ENCODE measurements around the gene DNMT3B.
"Not testable (repeated sequence)": the region's sequence is repeated elsewhere in the genome, so short reads cannot be mapped to it uniquely, and the experiment has no call there.

Gene DNMT3B

DNA sequence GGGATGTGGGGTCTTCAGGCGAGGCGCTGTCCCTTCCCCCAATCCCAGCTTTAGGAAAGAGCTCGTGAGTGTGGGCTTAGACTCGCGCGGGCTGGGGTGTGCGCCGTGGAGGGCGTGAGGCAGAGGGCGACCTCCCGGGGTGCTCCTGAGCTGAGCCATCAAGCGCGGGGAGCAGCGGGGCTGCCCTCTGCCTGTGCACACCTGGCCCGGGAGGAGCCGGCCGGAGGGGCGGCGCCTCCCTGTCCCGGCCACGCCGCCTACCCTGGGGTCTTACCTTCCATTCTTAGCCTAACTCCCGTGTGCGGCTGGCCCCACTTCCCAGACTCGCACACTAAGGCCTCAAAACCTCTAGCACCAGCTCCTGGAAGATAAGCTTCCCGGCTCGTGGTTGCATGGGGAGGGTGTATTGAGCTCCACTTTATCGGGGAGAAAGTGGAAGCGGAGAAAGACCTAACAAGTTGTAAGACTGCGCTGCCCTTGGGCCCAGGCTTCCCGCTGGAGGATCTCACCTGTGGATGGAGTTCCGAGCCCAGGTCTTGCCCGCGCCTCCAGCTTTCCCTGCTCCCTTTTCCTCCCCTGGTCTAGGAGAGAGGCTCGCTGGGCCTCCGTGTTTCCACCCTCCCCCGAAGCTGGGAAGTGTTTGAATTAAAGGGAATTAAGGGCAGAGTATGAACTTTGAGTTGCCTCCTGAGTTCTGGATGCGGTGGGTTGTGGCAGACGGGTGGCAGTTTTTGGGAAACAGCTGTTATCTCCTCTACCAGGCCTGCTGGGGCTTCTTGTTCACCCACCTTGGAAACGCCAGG is 1.2 kb downstream of the DNMT3B start:
- no peak for DNase-seq

- DNase-seq = no peak
These were observed 2.1 kb downstream of the DNMT3B start for GRCh38 chr20:32764005-32764960.

GRCh38 chr20:32765230-32765875 is 3.2 kb downstream of the DNMT3B start:
- not testable (repeated sequence) for DNase-seq

- DNase-seq = no peak
These were observed 5.4 kb downstream of the DNMT3B start for GRCh38 chr20:32767418-32768198.

GRCh38 chr20:32772046-32772445 is 9.9 kb downstream of the DNMT3B start:
- no peak for DNase-seq

DNA sequence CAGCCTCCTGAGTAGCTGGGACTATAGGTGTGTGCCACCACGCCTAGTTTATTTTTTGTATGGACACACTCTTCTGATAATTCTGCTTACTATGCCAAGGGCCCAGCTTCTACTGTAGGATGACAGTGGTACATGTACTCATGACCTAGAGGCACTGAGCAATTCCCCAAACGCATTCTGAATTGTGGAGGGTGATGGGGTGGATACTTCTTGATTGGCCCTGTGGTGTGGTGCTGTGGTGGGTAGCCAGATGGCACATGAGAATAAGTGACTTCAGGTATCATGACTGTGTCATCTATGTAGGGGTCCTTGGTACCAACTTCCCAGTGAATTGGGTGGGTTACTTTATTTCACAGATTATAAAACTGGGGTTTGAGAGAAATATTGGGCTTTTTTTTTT is 11.0 kb downstream of the DNMT3B start:
- DNase-seq = no peak

- no peak for DNase-seq
These were observed 11.7 kb downstream of the DNMT3B start for GRCh38 chr20:32773855-32774254.

GRCh38 chr20:32775336-32775991 is 13.3 kb downstream of the DNMT3B start:
- DNase-seq = no peak

- DNase-seq = no peak
These were observed 15.2 kb downstream of the DNMT3B start for GRCh38 chr20:32777177-32777956.

DNA sequence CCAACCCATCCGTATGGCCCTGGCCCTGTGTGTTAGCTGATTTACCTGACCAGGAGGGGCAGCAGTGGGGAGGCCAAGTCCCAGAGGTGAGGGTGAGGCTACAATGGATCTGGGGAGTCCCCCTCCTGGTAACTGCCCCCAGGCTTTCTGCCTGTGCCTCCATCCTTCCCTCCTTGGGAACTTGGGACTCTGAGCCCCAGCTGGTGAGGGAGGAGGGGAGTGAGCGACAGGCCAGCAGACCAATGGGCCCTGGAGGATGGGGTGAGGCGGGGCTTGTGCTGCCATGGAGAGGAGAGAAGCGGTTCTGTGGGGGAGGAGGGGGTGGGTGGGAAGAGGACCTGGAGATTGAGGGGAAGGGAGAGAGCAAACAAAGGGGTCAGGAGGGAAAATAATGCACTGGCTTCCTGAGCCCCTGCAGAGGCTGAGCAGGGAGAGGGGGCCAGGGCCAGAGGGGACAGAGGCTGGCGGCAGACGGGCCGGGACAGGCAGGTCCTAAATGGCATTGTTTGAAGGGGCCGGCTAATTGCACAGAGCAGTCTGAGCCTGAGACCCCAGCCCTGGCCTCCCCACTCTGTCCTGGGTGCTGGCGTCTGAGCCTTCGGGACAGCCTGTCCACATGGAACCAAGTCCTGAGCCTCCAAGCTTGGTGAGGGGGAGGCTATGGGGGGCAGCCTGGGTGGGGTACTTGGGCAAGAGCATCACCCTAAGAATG is 17.5 kb downstream of the DNMT3B start:
- no peak for DNase-seq

DNA sequence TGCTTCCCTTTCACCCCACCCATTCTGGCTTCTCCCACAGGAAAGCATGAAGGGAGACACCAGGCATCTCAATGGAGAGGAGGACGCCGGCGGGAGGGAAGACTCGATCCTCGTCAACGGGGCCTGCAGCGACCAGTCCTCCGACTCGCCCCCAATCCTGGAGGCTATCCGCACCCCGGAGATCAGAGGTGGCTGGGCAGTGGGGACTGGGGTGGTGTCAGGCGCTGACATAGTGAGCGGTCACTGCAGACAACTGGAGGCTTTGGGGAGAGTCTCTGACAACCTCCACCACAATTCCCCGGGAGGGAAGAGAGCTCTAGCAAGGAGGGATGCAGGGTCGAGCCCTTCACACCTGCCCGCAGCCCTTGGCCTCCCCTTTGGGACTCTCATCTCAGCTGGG is 18.1 kb downstream of the DNMT3B start:
- DNase-seq = no peak

GRCh38 chr20:32780749-32781655 is 18.8 kb downstream of the DNMT3B start:
- DNase-seq = no peak

- no peak for DNase-seq
These were observed 22.3 kb downstream of the DNMT3B start for GRCh38 chr20:32784369-32785080.

GRCh38 chr20:32786059-32786760 is 24.0 kb downstream of the DNMT3B start:
- no peak for DNase-seq

DNA sequence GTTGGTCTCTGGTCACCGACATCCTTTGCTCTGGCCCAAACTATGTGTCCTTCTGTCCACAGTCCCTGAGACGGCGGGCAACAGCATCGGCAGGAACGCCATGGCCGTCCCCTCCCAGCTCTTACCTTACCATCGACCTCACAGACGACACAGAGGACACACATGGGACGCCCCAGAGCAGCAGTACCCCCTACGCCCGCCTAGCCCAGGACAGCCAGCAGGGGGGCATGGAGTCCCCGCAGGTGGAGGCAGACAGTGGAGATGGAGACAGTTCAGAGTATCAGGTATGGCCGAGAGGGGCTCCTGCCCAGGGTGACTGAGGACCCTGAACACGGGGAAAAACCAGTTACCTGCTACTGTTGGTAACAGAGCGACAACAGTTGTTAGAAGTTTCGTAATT is 25.0 kb downstream of the DNMT3B start:
- no peak for DNase-seq

- peak; percentile 50 to 69 for DNase-seq
These were observed 27.9 kb downstream of the DNMT3B start for GRCh38 chr20:32789896-32790750.

DNA sequence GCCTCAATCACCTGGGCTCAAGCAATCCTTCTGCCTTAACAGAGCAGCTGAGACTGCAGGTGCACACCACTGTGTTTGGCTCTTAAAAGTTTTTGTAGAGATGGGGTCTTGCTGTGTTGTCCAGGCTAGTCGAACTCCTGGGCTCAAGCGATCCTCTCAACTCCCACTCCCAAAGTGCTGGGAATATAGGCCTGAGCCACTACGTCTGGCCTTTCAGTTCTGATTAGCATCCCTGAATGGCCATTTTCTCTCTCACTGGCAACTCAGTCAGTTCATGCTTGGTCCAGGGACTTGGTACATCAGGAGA is 28.5 kb downstream of the DNMT3B start:
- DNase-seq = no peak

All from SW 1271 (cell line).